Loucy (cell line): Measurements from ENCODE around the gene BLCAP.

Source experiments
- EZH2phosphoT487 ChIP-seq: fragments of 200-600 bp; IDR thresholded peaks from 2 replicates; pipeline ENCODE4 v1.6.1; 2018; ENCODE audit warnings: antibody characterized with exemption, mild to moderate bottlenecking, moderate library complexity, borderline replicate concordance
- TF ChIP-seq, protein P1 (sequence below): fragments of 200-600 bp; sonication (generic); conservative IDR thresholded peaks from 2 replicates; pipeline ENCODE4 v1.5.1; 2014; ENCODE audit warnings: mild to moderate bottlenecking, antibody characterized with exemption, low read length

DNA sequence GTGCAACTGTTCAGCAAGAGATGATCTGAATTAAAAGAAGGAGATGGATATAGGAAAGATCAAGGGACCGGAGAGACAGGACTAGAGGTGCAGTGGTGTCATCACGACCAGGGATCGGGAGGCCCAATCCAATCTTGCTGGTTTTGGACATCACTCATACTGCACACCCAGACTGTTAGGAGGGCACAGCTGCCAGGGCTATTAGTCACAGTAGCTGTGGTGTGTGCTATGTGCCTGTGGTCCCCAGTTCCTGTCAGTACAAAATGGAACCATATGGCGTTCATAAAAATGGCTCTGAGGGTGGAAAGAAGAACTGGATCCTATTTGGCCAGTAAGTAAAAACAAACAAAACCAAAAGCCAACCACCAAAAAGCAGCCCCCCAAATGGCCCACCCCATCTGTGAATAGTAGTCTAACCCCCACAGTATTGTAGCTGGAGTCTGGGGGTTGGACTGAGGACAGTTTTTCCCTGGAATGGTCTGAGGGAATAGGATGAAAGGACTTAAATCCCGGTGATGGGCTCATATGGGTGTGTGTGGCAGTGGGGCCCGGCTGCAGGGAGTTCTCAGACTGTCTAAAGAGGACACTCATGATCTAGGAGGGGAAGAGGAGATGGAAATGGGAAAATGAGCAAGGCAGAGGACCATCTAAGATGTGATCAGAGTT lies 15.9 kb downstream of the BLCAP start:
- TF ChIP-seq, protein P1, sequence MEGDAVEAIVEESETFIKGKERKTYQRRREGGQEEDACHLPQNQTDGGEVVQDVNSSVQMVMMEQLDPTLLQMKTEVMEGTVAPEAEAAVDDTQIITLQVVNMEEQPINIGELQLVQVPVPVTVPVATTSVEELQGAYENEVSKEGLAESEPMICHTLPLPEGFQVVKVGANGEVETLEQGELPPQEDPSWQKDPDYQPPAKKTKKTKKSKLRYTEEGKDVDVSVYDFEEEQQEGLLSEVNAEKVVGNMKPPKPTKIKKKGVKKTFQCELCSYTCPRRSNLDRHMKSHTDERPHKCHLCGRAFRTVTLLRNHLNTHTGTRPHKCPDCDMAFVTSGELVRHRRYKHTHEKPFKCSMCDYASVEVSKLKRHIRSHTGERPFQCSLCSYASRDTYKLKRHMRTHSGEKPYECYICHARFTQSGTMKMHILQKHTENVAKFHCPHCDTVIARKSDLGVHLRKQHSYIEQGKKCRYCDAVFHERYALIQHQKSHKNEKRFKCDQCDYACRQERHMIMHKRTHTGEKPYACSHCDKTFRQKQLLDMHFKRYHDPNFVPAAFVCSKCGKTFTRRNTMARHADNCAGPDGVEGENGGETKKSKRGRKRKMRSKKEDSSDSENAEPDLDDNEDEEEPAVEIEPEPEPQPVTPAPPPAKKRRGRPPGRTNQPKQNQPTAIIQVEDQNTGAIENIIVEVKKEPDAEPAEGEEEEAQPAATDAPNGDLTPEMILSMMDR, result no peak
- TF ChIP-seq EZH2phosphoT487, result no peak
